ENCODE data around the gene GRM4.

Gene GRM4

GRCh38 chr6:34022250-34022872, 123.5 kb downstream of the GRM4 start:
- TF ChIP-seq CTCF (conservative IDR thresholded peaks at IDR 0.05), result no peak
- no peak overlapping the region for H3K27ac ChIP-seq

GRCh38 chr6:34021554-34022190, 124.2 kb downstream of the GRM4 start:
- no peak overlapping the region for H3K27ac ChIP-seq
- no peak for TF ChIP-seq CTCF (conservative IDR thresholded peaks at IDR 0.05)

- TF ChIP-seq CTCF (conservative IDR thresholded peaks at IDR 0.05), result no peak
Measured at GRCh38 chr6:34020807-34021553, 124.9 kb downstream of the GRM4 start.

GRCh38 chr6:34020278-34020677, 125.6 kb downstream of the GRM4 start:
- TF ChIP-seq CTCF (conservative IDR thresholded peaks at IDR 0.05), result no peak
- H3K27ac ChIP-seq, result no peak overlapping the region

More at GRCh38 chr6:34020807-34021553, 124.9 kb downstream of the GRM4 start:
- H3K27ac ChIP-seq, result no peak overlapping the region

- TF ChIP-seq CTCF (conservative IDR thresholded peaks at IDR 0.05), result no peak
- no peak overlapping the region for H3K27ac ChIP-seq
Measured at GRCh38 chr6:34018961-34019606, 126.8 kb downstream of the GRM4 start.

GRCh38 chr6:34018026-34018425, 127.9 kb downstream of the GRM4 start:
- no peak overlapping the region for H3K27ac ChIP-seq

More at GRCh38 chr6:34018026-34018425, 127.9 kb downstream of the GRM4 start:
- TF ChIP-seq CTCF (conservative IDR thresholded peaks at IDR 0.05), result no peak
